ENCODE measurements around the gene LCN12. TPM values are rescaled to one million over a fixed set of nuclear protein-coding genes. Genes with fewer than 3 reads are reported as not detected.

LCN12 gene
- total RNA-seq, 1 experiment from 2014 or later = 4.2 TPM

- no TSS peak for BruUV-seq (replicated peaks)
- no peak for TF ChIP-seq TCF7L2 (IDR thresholded peaks at IDR 0.05; ENCODE audit: borderline replicate concordance, extremely low read depth, insufficient read depth, insufficient read length)
- TF ChIP-seq EGR1 (IDR thresholded peaks at IDR 0.05; ENCODE audit: low read depth) = no peak
- TF ChIP-seq MAX (IDR thresholded peaks at IDR 0.05) = no peak
- no peak for TF ChIP-seq ZBTB33 (IDR thresholded peaks at IDR 0.05; ENCODE audit: extremely low read depth, insufficient replicate concordance, low read length)
- no peak for TF ChIP-seq REST (IDR thresholded peaks at IDR 0.05; ENCODE audit: low read depth)
Measured at GRCh38 chr9:136931611-136932130, 20.4 kb upstream of the LCN12 start.

More at GRCh38 chr9:136931611-136932130, 20.4 kb upstream of the LCN12 start:
- H3K9me2 ChIP-seq (ENCODE audit: insufficient read depth) = no peaks in the 10 kb centered on the region
- H3K27me3 ChIP-seq (ENCODE audit: insufficient read depth, low read length) = no peaks in the 10 kb centered on the region
- no peaks in the 10 kb centered on the region for H4K20me1 ChIP-seq (ENCODE audit: insufficient read depth)
- intact Hi-C loops (cut with micrococcal nuclease) = no loop called here
- H3K4me2 ChIP-seq (ENCODE audit: low read length) = no peak overlapping the region
- no peak overlapping the region for H3K9ac ChIP-seq (ENCODE audit: low read length)
- ATAC-seq = no peak
- no peaks in the 10 kb centered on the region for H3K9me3 ChIP-seq (ENCODE audit: control insufficient read depth in 1 of 2, insufficient read depth in 1 of 2, low read depth in 1 of 2, low read length in 2 of 2)
- no peaks in the 10 kb centered on the region for H3K4me1 ChIP-seq (ENCODE audit: control insufficient read depth in 1 of 2, insufficient read depth in 2 of 2, low read length in 2 of 2)
- DNase-seq (ENCODE audit: low read depth, low spot score) = no peak
- H3K36me3 ChIP-seq (ENCODE audit: control insufficient read depth in 1 of 2, insufficient read depth in 2 of 2, low read length in 2 of 2) = peaks cover 0 to 12% of the 10 kb centered on the region in 2 experiments; a peak in 1 of 4 replicates
- H3K4me3 ChIP-seq (replicated peaks in 1 of 2; ENCODE audit: low read depth in 1 of 2, low read length in 2 of 2) = no peak overlapping the region
- no peak overlapping the region for H3K27ac ChIP-seq (ENCODE audit: low read depth, low read length)
- H3K79me2 ChIP-seq (ENCODE audit: insufficient read depth, low read length) = no peaks in the 10 kb centered on the region
- ChIA-PET CTCF (no interaction called here), RAD21 (ENCODE audit: low non-redundant PET in 1 of 2, low total read pairs in 2 of 2, uncharacterized antibody in 2 of 2, unreplicated experiment in 2 of 2) (no interaction called here), POLR2A (no interaction called here)
- no peak overlapping the region for H2AFZ ChIP-seq (ENCODE audit: low read depth, low read length, poor library complexity, severe bottlenecking)
